ENCODE measurements around the gene GRAMD2A. TPM values are rescaled to one million over a fixed set of nuclear protein-coding genes. Genes with fewer than 3 reads are reported as not detected.

The GRAMD2A gene
- total RNA-seq, 2 donors from 2014 or later, result not detected

GRCh38 chr15:72154316-72154715, 43.3 kb downstream of the GRAMD2A start:
- ATAC-seq (no peak), DNase-seq (no peak)
- intact Hi-C loops (cut with DNase I), result no loop called here

GRCh38 chr15:72153269-72154000, 44.2 kb downstream of the GRAMD2A start:
- no peak for ATAC-seq
- intact Hi-C loops (cut with DNase I), result no loop called here
- DNase-seq, result no peak

GRCh38 chr15:72147418-72147817, 50.2 kb downstream of the GRAMD2A start:
- intact Hi-C loops (cut with DNase I), result no loop called here
- peak in 1 of 2 donors; percentile 90 for ATAC-seq

GRCh38 chr15:72146934-72147333, 50.7 kb downstream of the GRAMD2A start:
- ATAC-seq (peak in 1 of 2 donors; percentile 21), DNase-seq (no peak)
- intact Hi-C loops (cut with DNase I), result no loop called here

More at GRCh38 chr15:72147418-72147817, 50.2 kb downstream of the GRAMD2A start:
- no peak for DNase-seq

- no peak for ATAC-seq
- DNase-seq, result no peak
- intact Hi-C loops (cut with DNase I), result no loop called here
Observed at GRCh38 chr15:72146221-72146620, 51.4 kb downstream of the GRAMD2A start.

- intact Hi-C loops (cut with DNase I), result no loop called here
- peak in 1 of 2 donors; percentile 49 for ATAC-seq
- DNase-seq, result no peak
Observed at GRCh38 chr15:72141171-72142084, 56.2 kb downstream of the GRAMD2A start.

GRCh38 chr15:72140088-72140487, 57.5 kb downstream of the GRAMD2A start:
- DNase-seq, result no peak
- no peak for ATAC-seq
- intact Hi-C loops (cut with DNase I), result no loop called here

GRCh38 chr15:72139667-72140066, 57.9 kb downstream of the GRAMD2A start:
- DNase-seq (no peak), ATAC-seq (peak in 1 of 2 donors; percentile 67)
- intact Hi-C loops (cut with DNase I), result no loop called here

- ATAC-seq (no peak), DNase-seq (no peak)
- intact Hi-C loops (cut with DNase I), result no loop called here
Observed at GRCh38 chr15:72136170-72137051, 61.2 kb downstream of the GRAMD2A start.

- DNase-seq (no peak), ATAC-seq (no peak)
- intact Hi-C loops (cut with DNase I), result no loop called here
Observed at GRCh38 chr15:72135719-72136118, 61.9 kb downstream of the GRAMD2A start.

- intact Hi-C loops (cut with DNase I), result no loop called here
- ATAC-seq, result no peak
- DNase-seq, result no peak
Observed at GRCh38 chr15:72133211-72133610, 64.4 kb downstream of the GRAMD2A start.

- no peak for ATAC-seq
- intact Hi-C loops (cut with DNase I), result no loop called here
- no peak for DNase-seq
Observed at GRCh38 chr15:72131922-72132321, 65.7 kb downstream of the GRAMD2A start.

GRCh38 chr15:72130272-72130671, 67.3 kb downstream of the GRAMD2A start:
- ATAC-seq (no peak), DNase-seq (no peak)
- intact Hi-C loops (cut with DNase I), result no loop called here

GRCh38 chr15:72128359-72128758, 69.2 kb downstream of the GRAMD2A start:
- intact Hi-C loops (cut with DNase I), result no loop called here
- no peak for ATAC-seq
- no peak for DNase-seq

GRCh38 chr15:72127724-72128322, 69.8 kb downstream of the GRAMD2A start:
- DNase-seq (no peak), ATAC-seq (no peak)
- intact Hi-C loops (cut with DNase I), result no loop called here

- DNase-seq (no peak), ATAC-seq (no peak)
- intact Hi-C loops (cut with DNase I), result no loop called here
Observed at GRCh38 chr15:72124218-72124617, 73.4 kb downstream of the GRAMD2A start.

- DNase-seq (peak; percentile 98), ATAC-seq (peak; percentile 91 to 93)
- intact Hi-C loops (cut with DNase I), result no loop called here
Observed at GRCh38 chr15:72118017-72118978, 79.3 kb downstream of the GRAMD2A start, which contains the start of the genes MYO9A and SENP8. MYO9A (minus strand) TSS chr15:72118150; CDS start chr15:72046563, 71,587 bp downstream. SENP8 (plus strand) TSS chr15:72118403; CDS start chr15:72139624, 21,221 bp downstream.
